OCI-LY7 (cell line): ENCODE data around the gene XPNPEP1.

Source experiments
- CTCF ChIP-seq: fragments of 200-600 bp; sonication (generic); conservative IDR thresholded peaks from 2 replicates; pipeline ENCODE4 v1.5.1; 2014; ENCODE audit warnings: mild to moderate bottlenecking, antibody characterized with exemption, low read length, moderate library complexity, mixed read lengths
- EZH2phosphoT487 ChIP-seq: fragments of 200-600 bp; sonication (generic); IDR thresholded peaks from 2 replicates; pipeline ENCODE4 v1.6.1; 2018; ENCODE audit warnings: low read depth, borderline replicate concordance, mild to moderate bottlenecking, mixed run types, antibody characterized with exemption, low read length, moderate library complexity, mixed read lengths

GRCh38 chr10:109892117-109892516 lies 31.2 kb downstream of the XPNPEP1 start:
- TF ChIP-seq CTCF (no peak), EZH2phosphoT487 (no peak)
